Measurements from ENCODE around the gene TPRX1.
"Not testable (repeated sequence)": the region's sequence is repeated elsewhere in the genome, so short reads cannot be mapped to it uniquely, and the experiment has no call there.

TPRX1 gene

GRCh38 chr19:47771291-47771690, 33.1 kb downstream of the TPRX1 start:
- H3K27me3 ChIP-seq (ENCODE audit: insufficient read depth, low read length, poor library complexity); H3K4me1 ChIP-seq (ENCODE audit: control insufficient read depth, low read depth, low read length); H3K4me2 ChIP-seq (ENCODE audit: low read length); H3K27ac ChIP-seq (ENCODE audit: low read depth, low read length); H2BK120ac ChIP-seq (ENCODE audit: low read depth, low read length); H3K79me2 ChIP-seq (ENCODE audit: control insufficient read depth, insufficient read depth, low read length); H4K8ac ChIP-seq (ENCODE audit: low read depth, low read length); H3K4ac ChIP-seq (ENCODE audit: low read depth, low read length); H4K5ac ChIP-seq (ENCODE audit: low read length); DNase-seq; H3K18ac ChIP-seq (ENCODE audit: low read length); H3K23ac ChIP-seq (ENCODE audit: low read length); H2BK15ac ChIP-seq (replicated peaks; ENCODE audit: low read depth); H3K36me3 ChIP-seq (ENCODE audit: control insufficient read depth, insufficient read depth, low read length); H2AK5ac ChIP-seq (ENCODE audit: low read length); H3K79me1 ChIP-seq (ENCODE audit: low read length); H2BK5ac ChIP-seq (ENCODE audit: low read length); H3K4me3 ChIP-seq (ENCODE audit: low read length); H3K9ac ChIP-seq (ENCODE audit: low read length); H3K56ac ChIP-seq (ENCODE audit: low read length): not testable (repeated sequence)
- no CpG with 5 or more reads among the region's 6 CpGs for WGBS (ENCODE audit: extremely low coverage, insufficient coverage, low lambda C conversion rate)

GRCh38 chr19:47769534-47769933, 34.8 kb downstream of the TPRX1 start:
- Histone ChIP-seq H2BK15ac (replicated peaks; ENCODE audit: low read depth) (no peak overlapping the region), H4K5ac (ENCODE audit: low read length) (no peak overlapping the region), H2BK120ac (ENCODE audit: low read depth, low read length) (no peak overlapping the region), H3K79me1 (ENCODE audit: low read length) (no peaks in the 10 kb centered on the region), H3K23ac (ENCODE audit: low read length) (no peak overlapping the region), H3K79me2 (ENCODE audit: control insufficient read depth, insufficient read depth, low read length) (no peaks in the 10 kb centered on the region), H3K9ac (ENCODE audit: low read length) (no peak overlapping the region), H3K27ac (ENCODE audit: low read depth, low read length) (no peak overlapping the region), H4K8ac (ENCODE audit: low read depth, low read length) (no peak overlapping the region), H3K4me1 (ENCODE audit: control insufficient read depth, low read depth, low read length) (no peaks in the 10 kb centered on the region), H2BK5ac (ENCODE audit: low read length) (no peak overlapping the region), H3K18ac (ENCODE audit: low read length) (no peak overlapping the region), H3K4me2 (ENCODE audit: low read length) (no peak overlapping the region), H2AK5ac (ENCODE audit: low read length) (no peak overlapping the region), H3K4ac (ENCODE audit: low read depth, low read length) (no peak overlapping the region), H3K27me3 (ENCODE audit: insufficient read depth, low read length, poor library complexity) (no peaks in the 10 kb centered on the region), H3K36me3 (ENCODE audit: control insufficient read depth, insufficient read depth, low read length) (no peaks in the 10 kb centered on the region), H3K56ac (ENCODE audit: low read length) (no peak overlapping the region), H3K4me3 (ENCODE audit: low read length) (no peak overlapping the region)
- DNase-seq: no peak
- no CpG with 5 or more reads among the region's 3 CpGs for WGBS (ENCODE audit: extremely low coverage, insufficient coverage, low lambda C conversion rate)

DNA sequence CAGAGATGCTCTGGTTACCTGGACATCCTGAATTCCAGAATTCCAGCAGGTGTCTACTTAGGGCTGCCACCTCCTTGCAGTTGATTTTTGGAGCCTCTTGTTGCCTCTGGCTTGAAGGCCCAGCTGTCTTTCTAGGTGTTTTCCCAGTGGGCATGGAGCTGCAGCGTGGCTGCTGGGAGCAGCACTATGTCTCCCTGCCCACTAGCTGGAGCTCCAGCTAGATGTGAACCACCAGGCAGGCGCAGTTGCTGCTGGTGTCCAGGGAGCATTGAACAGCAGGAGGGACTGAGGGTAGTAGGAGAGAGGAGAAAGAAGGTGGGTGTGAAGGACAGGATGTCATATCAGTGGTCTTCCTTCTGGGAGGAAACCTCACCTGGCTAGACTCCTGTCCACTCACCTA, 35.7 kb downstream of the TPRX1 start:
- no peak overlapping the region for H3K27ac ChIP-seq (ENCODE audit: low read depth, low read length)
- no peak overlapping the region for H4K5ac ChIP-seq (ENCODE audit: low read length)
- H3K4me3 ChIP-seq (ENCODE audit: low read length): no peak overlapping the region
- no peak overlapping the region for H2BK5ac ChIP-seq (ENCODE audit: low read length)
- no peak overlapping the region for H3K4ac ChIP-seq (ENCODE audit: low read depth, low read length)
- H2AK5ac ChIP-seq (ENCODE audit: low read length): peak overlapping the region; percentile 58
- DNase-seq: no peak
- no peak overlapping the region for H4K8ac ChIP-seq (ENCODE audit: low read depth, low read length)
- no peaks in the 10 kb centered on the region for H3K27me3 ChIP-seq (ENCODE audit: insufficient read depth, low read length, poor library complexity)
- H3K79me2 ChIP-seq (ENCODE audit: control insufficient read depth, insufficient read depth, low read length): no peaks in the 10 kb centered on the region
- H3K4me2 ChIP-seq (ENCODE audit: low read length): no peak overlapping the region
- H3K9ac ChIP-seq (ENCODE audit: low read length): no peak overlapping the region
- H2BK120ac ChIP-seq (ENCODE audit: low read depth, low read length): no peak overlapping the region
- no peaks in the 10 kb centered on the region for H3K79me1 ChIP-seq (ENCODE audit: low read length)
- H3K4me1 ChIP-seq (ENCODE audit: control insufficient read depth, low read depth, low read length): no peaks in the 10 kb centered on the region
- no peak overlapping the region for H3K56ac ChIP-seq (ENCODE audit: low read length)
- H2BK15ac ChIP-seq (replicated peaks; ENCODE audit: low read depth): no peak overlapping the region
- no peaks in the 10 kb centered on the region for H3K36me3 ChIP-seq (ENCODE audit: control insufficient read depth, insufficient read depth, low read length)
- WGBS (ENCODE audit: extremely low coverage, insufficient coverage, low lambda C conversion rate): no CpG with 5 or more reads among the region's 2 CpGs
- H3K23ac ChIP-seq (ENCODE audit: low read length): no peak overlapping the region
- no peak overlapping the region for H3K18ac ChIP-seq (ENCODE audit: low read length)

- Histone ChIP-seq H3K79me1 (ENCODE audit: low read length) (no peaks in the 10 kb centered on the region), H3K27me3 (ENCODE audit: insufficient read depth, low read length, poor library complexity) (no peaks in the 10 kb centered on the region), H2BK5ac (ENCODE audit: low read length) (no peak overlapping the region), H3K18ac (ENCODE audit: low read length) (no peak overlapping the region), H3K4ac (ENCODE audit: low read depth, low read length) (no peak overlapping the region), H2BK15ac (replicated peaks; ENCODE audit: low read depth) (no peak overlapping the region), H3K27ac (ENCODE audit: low read depth, low read length) (no peak overlapping the region), H3K36me3 (ENCODE audit: control insufficient read depth, insufficient read depth, low read length) (no peaks in the 10 kb centered on the region), H3K56ac (ENCODE audit: low read length) (no peak overlapping the region), H3K4me1 (ENCODE audit: control insufficient read depth, low read depth, low read length) (no peaks in the 10 kb centered on the region), H3K4me3 (ENCODE audit: low read length) (no peak overlapping the region), H4K5ac (ENCODE audit: low read length) (no peak overlapping the region), H3K23ac (ENCODE audit: low read length) (no peak overlapping the region), H4K8ac (ENCODE audit: low read depth, low read length) (no peak overlapping the region), H3K79me2 (ENCODE audit: control insufficient read depth, insufficient read depth, low read length) (no peaks in the 10 kb centered on the region), H3K4me2 (ENCODE audit: low read length) (no peak overlapping the region), H2AK5ac (ENCODE audit: low read length) (no peak overlapping the region), H2BK120ac (ENCODE audit: low read depth, low read length) (no peak overlapping the region), H3K9ac (ENCODE audit: low read length) (no peak overlapping the region)
- WGBS (ENCODE audit: extremely low coverage, insufficient coverage, low lambda C conversion rate): no CpG with 5 or more reads among the region's 2 CpGs
- no peak for DNase-seq
Observed at GRCh38 chr19:47767349-47767748, 37.0 kb downstream of the TPRX1 start.

- no peaks in the 10 kb centered on the region for H3K36me3 ChIP-seq (ENCODE audit: control insufficient read depth, insufficient read depth, low read length)
- peak; percentile 31 for DNase-seq
- H3K4me1 ChIP-seq (ENCODE audit: control insufficient read depth, low read depth, low read length): no peaks in the 10 kb centered on the region
- no peak overlapping the region for H3K18ac ChIP-seq (ENCODE audit: low read length)
- no CpG with 5 or more reads among the region's 7 CpGs for WGBS (ENCODE audit: extremely low coverage, insufficient coverage, low lambda C conversion rate)
- no peak overlapping the region for H3K23ac ChIP-seq (ENCODE audit: low read length)
- H3K56ac ChIP-seq (ENCODE audit: low read length): no peak overlapping the region
- no peaks in the 10 kb centered on the region for H3K79me1 ChIP-seq (ENCODE audit: low read length)
- no peak overlapping the region for H4K5ac ChIP-seq (ENCODE audit: low read length)
- no peak overlapping the region for H3K4me2 ChIP-seq (ENCODE audit: low read length)
- H3K79me2 ChIP-seq (ENCODE audit: control insufficient read depth, insufficient read depth, low read length): no peaks in the 10 kb centered on the region
- H3K27me3 ChIP-seq (ENCODE audit: insufficient read depth, low read length, poor library complexity): no peaks in the 10 kb centered on the region
- no peak overlapping the region for H2BK5ac ChIP-seq (ENCODE audit: low read length)
- no peak overlapping the region for H2BK15ac ChIP-seq (replicated peaks; ENCODE audit: low read depth)
- H3K4ac ChIP-seq (ENCODE audit: low read depth, low read length): no peak overlapping the region
- no peak overlapping the region for H3K9ac ChIP-seq (ENCODE audit: low read length)
- H3K27ac ChIP-seq (ENCODE audit: low read depth, low read length): no peak overlapping the region
- no peak overlapping the region for H3K4me3 ChIP-seq (ENCODE audit: low read length)
- no peak overlapping the region for H2AK5ac ChIP-seq (ENCODE audit: low read length)
- H4K8ac ChIP-seq (ENCODE audit: low read depth, low read length): no peak overlapping the region
- no peak overlapping the region for H2BK120ac ChIP-seq (ENCODE audit: low read depth, low read length)
Observed at GRCh38 chr19:47766670-47767069, 37.7 kb downstream of the TPRX1 start.

- WGBS (ENCODE audit: extremely low coverage, insufficient coverage, low lambda C conversion rate): no CpG with 5 or more reads among the region's 7 CpGs
- H3K4me1 ChIP-seq (ENCODE audit: control insufficient read depth, low read depth, low read length): no peaks in the 10 kb centered on the region
- H4K8ac ChIP-seq (ENCODE audit: low read depth, low read length): no peak overlapping the region
- H3K18ac ChIP-seq (ENCODE audit: low read length): no peak overlapping the region
- no peak overlapping the region for H2BK15ac ChIP-seq (replicated peaks; ENCODE audit: low read depth)
- DNase-seq: no peak
- H3K79me2 ChIP-seq (ENCODE audit: control insufficient read depth, insufficient read depth, low read length): no peaks in the 10 kb centered on the region
- H4K5ac ChIP-seq (ENCODE audit: low read length): no peak overlapping the region
- no peak overlapping the region for H3K4ac ChIP-seq (ENCODE audit: low read depth, low read length)
- no peak overlapping the region for H3K4me2 ChIP-seq (ENCODE audit: low read length)
- H3K79me1 ChIP-seq (ENCODE audit: low read length): no peaks in the 10 kb centered on the region
- peak overlapping the region; percentile 38 for H3K56ac ChIP-seq (ENCODE audit: low read length)
- no peak overlapping the region for H2BK120ac ChIP-seq (ENCODE audit: low read depth, low read length)
- H3K9ac ChIP-seq (ENCODE audit: low read length): peak overlapping the region; percentile 7
- no peaks in the 10 kb centered on the region for H3K27me3 ChIP-seq (ENCODE audit: insufficient read depth, low read length, poor library complexity)
- H3K36me3 ChIP-seq (ENCODE audit: control insufficient read depth, insufficient read depth, low read length): no peaks in the 10 kb centered on the region
- H2AK5ac ChIP-seq (ENCODE audit: low read length): no peak overlapping the region
- H3K27ac ChIP-seq (ENCODE audit: low read depth, low read length): no peak overlapping the region
- no peak overlapping the region for H3K4me3 ChIP-seq (ENCODE audit: low read length)
- H3K23ac ChIP-seq (ENCODE audit: low read length): no peak overlapping the region
- H2BK5ac ChIP-seq (ENCODE audit: low read length): no peak overlapping the region
Observed at GRCh38 chr19:47766359-47766620, 38.1 kb downstream of the TPRX1 start.

Data from mesendoderm (in vitro differentiated cells).